CD4-positive, alpha-beta T cell treated with Interleukin-17A for 4 hours (primary cell): ENCODE results near the gene CYP8B1.

Source experiments
- DNase-seq: peaks from one replicate; pipeline ENCODE4 v3.0.0-alpha.2; 2020; ENCODE audit warnings: mixed read lengths

CYP8B1 gene

DNA sequence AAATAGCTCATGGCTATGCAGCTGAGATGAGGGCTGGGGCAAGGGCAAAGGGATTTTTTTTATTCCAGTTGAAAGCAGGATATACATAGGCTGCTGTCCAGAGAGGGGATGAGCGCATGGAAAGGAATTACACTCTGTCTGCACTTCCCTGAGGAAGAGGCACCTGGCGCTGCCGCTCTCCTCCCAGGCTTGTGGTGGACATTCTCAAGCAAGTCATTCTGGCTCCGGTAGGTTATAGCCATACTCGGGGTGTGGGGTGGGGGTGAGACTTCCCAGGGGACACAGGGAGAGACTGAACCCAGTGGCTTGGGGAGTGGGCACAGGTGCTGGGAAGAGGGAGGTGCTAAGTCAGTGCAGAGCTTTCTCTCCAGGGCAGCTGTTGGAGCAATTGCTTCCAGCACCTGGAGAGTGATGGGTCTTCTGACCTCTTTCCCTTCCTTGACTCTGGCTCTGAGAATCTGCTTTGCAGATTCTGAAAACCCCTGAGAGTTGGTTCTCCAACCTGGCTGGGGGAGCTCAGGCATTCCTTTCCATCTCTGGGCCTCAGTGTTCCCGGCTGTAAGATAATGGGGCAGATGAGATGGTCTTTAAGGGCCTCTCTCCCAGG, 24.3 kb downstream of the CYP8B1 start:
- no peak for DNase-seq

DNA sequence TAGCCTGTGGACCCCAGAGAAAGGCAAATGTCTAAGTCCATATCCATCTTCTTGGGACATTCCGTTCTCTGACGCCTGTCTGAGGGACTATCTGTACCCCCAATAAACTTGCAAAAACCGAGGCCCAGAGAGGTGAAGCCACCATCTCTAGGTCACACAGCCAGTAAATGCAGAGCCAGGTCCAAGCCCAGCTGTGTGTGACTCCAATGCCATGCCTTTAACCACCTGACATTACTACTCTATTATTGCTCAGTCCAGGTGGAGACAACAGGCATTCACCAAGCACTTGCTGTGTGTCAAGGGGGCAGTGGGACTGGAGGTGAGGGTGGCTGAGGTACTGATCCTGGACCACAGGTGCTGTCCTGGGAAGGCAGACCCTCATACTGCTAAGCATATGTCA, 25.4 kb downstream of the CYP8B1 start:
- no peak for DNase-seq

DNA sequence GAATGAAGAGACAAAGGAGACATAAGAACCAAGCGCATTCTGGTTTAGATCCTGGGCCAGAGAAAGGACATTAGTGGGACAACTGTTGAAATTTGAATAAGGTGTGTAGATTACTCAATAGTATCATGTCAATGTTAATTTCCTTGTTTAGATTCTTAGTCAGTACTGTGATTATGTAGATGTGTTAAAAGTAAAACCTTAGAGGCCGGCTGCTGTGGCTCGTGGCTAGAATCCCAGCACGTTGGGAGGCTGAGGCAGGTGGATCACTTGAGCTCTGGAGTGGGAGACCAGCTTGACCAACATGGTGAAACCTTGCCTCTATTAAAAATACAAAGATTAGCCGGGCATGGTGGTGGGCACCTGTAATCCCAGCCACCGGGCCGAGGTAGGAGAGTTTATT, 26.7 kb downstream of the CYP8B1 start:
- DNase-seq = no peak

DNA sequence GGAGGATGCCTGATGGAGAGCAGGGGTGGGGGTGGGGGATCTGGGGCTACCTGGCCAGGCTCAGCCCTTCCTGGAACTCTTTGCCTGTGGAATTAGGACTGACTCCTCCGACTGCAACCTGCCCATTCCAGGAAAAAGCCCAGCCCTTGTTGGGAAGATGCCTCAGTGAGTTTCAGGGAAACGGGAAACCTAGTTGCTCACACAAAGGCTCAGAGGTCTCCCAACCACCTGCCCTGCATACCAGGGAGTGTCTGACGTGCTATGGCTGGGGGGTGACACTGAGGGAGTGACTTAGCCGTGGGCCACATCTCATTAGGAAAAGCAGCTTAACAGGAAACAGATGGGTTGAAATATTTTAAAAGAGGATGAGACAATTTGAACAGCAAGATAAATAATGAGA, 27.9 kb downstream of the CYP8B1 start:
- DNase-seq = no peak

DNA sequence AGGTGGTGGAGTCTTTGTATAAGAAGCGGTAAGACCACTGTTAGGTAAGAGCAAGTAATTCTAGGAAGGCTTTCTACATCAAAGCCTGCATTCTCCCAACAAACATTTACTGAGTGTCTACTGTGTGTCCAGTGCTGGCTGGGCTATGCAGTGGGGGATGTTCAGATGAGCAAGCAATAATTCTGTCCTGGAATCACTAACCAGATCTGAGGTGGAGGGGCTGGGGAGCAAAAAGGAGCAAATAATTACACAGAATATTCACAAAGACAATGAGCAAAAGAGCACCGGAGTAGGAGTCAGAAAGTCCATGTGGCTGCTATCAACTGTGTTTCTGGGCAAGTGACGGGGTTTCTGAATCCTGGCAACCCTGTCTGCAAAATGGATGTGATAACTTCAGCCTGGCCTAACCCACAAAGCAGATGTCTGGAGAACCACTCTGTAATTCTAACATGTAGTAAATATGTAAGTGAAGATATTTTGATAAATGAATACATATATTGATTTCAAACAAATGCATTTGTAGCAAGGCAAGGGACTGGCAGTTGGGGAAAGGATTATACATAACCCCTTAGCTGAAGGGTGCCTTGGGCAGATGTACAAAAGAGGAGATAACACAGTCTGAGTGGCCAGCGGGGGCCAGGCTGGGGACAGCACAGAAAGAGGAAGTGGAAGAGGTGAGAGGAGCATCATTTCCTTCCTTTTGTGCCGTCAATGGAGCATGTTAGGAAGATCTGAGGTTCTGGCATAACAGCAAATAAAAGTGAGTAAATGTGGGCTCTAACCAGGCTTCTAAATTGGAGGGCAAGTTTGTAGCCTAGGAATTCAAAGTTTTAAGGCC, 28.8 kb downstream of the CYP8B1 start:
- no peak for DNase-seq

DNA sequence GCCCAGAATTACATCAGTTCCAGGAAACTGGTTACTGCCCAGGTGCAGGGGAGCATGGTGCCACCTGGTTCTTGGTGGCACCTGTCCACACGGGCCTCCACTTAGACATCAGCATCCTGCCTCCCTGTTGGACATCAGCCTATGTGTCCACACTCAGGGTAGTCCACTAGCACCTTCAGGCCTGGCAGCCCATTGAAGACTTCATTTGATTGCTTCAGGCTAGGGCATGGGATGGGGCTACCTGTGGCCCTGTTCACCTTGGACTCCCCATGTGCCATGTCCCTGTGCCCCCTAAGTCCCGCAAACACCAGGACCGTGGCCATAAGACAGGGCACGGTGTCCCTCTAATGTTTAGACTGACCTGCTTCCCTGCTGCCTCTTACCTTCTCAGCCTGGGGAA, 30.9 kb downstream of the CYP8B1 start:
- DNase-seq = no peak

DNA sequence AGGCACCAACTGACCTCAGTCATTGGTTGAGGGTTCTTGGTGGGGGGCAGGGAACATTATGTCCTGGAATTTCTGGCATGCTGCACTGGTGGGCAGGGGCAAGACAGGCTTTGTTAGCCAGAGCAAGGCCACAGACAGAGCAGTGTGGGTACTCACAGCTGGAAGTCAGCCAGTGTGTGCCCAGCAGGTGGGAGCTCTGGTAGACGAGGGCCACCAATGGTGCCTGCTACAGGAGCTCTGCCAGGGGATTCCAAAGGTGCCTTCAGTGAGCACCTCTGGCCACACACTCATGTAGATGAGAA, 31.3 kb downstream of the CYP8B1 start:
- DNase-seq = no peak

DNA sequence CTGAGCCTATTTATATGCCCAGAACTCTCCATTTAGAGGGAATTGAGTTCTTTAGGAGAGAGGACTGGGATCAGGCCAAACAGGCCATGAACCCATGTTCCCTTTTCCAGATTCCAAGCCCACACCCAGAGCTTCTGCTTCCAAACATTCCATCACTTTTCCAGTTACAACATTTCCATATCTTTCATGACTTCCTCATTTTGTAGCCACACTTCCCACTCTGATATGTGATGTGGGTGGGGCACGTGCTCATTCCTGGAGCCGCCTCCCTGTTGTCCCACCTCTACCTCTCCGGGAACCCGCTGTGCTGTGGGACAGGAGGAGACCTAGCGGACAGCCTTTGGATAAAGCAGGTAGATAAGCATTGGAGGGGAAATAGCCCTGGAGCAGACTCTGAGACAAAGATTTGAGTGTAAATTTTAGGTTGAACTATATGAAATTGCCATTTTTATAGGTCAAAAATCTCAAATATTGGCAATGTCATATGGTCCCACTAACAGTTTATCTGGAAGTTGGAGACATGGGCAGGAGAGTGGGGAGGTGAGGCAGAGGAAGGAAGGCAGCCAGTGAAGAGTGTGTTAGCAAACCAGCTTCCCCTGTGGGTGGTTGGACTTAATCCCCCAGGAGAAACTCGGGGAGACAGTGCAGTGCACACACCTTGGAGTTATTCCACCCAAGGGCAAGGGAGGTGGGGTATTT, 31.8 kb downstream of the CYP8B1 start:
- DNase-seq = no peak

DNA sequence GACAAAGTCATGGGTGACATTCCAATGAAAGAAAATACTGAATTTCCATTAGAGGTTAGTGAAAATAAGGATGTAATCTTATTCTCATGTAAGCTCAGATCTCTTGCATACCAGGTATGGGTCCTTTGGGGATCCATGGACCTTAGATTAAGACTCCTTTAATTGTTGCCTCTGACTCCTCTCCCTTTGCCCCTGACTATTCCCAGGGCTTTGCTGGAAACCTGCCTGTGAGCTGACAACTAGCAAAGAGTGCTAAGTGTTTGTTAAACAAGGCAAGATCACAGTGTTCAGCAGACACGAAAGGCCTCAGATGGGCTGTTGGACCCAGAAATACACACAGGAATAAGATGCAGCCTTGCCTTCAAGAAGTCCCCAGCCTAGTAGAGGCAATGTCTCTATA, 34.3 kb downstream of the CYP8B1 start:
- DNase-seq = no peak

DNA sequence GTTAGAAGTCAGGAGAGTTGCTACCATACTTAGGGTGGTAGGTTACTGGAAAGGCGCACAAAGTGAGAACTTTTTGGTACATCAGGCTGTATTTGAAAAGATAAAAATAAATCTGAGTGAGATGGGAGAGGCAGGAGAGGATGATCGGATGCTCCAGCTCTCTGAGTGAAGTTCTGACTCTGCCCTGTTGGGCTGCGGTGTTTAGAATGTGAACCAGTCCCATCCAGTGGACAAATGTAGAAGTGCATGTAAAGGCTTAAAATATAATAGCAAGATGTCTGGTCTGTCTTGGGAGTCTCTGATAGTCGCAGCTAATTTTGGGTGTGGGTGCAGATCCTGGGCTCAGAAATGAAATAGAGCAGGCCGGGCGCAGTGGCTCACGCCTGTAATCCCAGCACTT, 36.1 kb downstream of the CYP8B1 start:
- peak; percentile 34 for DNase-seq

DNA sequence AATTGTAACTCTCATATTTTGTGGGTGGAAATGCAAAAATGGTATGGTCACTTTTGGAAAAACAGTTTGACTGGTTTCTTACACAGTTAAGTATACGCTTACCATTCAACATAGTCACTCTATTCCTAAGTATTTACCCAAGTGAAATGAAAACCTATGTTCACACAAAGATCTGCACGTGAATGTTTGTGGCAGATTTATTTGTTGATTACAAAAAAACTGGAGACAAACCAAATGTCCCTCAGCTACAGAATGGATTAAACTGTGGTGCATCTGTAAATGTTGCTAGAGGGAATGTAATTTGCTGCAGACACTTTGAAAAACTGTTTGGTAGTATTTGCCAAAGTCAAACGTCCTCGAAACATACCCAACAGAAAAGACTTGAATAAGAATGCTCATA, 37.1 kb downstream of the CYP8B1 start:
- DNase-seq = no peak

DNA sequence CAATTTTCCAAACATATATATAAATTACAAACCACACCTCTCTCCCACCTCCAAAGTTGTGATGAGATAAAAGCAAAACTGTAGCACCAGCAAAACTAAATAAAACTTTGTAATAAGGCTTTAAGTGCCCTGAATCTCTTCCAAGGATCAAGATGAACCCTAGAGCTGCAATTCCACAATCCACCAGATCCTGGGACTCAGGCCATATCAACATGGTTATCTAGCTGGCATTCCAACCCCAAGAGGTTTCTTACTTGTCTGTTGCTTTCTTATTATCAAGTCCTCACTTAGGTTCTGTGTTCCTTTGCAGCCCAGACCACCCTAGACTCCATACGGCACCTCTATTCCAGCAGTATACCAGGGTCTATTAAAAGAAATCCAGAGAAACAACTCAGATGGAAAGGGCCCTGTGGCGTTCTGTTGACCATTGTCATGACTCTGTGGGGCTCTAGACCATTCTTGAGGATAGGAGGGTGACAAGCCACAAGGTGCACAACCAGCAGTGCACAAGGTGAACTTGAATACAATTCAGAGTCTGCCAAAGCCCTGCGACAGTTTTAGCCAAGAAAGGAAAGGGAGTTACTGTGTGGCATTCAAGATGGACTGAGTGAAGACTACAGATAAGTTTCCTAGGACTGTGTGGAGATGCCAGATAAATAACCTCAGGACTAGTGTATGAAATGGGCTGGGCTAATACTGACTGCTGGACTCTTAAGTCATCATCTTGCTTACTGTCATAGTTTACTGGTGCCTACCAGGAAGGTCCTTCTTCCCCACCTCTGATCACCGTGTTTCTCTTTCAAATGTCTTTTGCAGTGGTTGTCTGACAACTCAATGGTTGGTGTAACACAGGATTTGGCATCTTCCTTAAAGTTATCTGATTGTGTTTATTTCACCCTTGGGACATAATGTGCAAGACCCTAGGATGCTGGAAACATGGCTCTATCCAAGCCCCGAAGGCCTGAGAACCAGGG, 39.2 kb downstream of the CYP8B1 start:
- DNase-seq = no peak

DNA sequence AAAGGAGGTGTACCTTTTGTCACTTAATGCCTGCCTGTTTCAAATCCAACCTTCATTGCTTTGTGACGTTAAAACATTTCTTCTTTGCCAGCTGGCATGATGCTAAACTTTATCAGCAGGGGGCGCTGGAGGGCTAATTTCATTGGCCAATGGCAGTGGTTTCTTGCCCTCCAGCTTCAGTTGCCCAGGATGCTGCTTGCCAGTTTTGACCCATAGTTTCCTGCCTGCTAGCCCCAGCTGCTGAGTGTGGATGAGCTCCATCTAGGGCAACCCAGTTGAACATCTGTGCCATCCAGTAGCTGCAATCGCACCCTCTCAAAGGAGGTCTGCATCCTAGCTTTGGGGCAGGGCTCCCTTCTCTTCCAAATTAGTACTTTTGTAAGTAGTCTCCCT, 44.4 kb downstream of the CYP8B1 start:
- DNase-seq = peak; percentile 83

DNA sequence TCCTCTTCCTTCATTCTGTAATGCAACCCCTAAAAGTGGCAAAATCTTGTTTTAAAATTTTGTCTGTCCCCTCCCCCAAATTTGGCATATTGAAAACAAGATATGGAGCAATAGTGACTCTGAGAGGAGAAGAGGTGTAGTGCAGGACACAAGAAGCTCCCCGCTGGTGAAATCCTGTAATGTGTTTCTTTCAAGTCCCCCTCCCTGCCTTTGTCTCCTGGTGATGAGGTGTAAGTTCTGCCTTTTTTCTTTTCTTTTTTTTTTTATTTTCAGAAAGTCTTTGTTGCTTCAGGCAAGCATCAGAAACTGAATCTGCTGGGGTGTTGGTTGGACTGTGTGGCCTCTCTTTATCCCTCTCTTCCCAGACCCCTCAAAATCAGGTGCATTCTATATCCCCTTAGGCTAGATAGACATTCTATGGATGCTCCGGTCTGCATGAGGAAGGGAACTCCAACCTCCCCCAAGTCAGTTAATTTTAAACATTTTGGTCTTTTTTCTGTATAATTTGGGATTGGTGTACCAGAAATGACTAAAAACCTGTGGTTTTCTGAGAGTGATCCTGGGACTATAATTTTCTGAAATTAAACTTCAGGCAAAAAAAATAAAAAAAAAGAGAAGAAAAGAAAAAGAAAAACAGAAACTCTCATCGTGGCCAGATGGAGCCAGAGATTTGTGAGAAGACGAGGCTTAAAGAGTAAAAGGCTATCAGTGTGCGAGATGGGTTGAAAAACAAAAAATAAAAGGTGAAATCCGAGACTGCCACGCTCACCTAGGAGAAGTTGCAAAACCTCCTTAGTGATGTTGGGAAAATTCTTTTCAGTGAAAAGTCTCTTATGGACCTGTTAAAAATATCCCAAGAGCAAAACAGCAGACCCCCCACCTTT, 45.0 kb downstream of the CYP8B1 start:
- DNase-seq = no peak

DNA sequence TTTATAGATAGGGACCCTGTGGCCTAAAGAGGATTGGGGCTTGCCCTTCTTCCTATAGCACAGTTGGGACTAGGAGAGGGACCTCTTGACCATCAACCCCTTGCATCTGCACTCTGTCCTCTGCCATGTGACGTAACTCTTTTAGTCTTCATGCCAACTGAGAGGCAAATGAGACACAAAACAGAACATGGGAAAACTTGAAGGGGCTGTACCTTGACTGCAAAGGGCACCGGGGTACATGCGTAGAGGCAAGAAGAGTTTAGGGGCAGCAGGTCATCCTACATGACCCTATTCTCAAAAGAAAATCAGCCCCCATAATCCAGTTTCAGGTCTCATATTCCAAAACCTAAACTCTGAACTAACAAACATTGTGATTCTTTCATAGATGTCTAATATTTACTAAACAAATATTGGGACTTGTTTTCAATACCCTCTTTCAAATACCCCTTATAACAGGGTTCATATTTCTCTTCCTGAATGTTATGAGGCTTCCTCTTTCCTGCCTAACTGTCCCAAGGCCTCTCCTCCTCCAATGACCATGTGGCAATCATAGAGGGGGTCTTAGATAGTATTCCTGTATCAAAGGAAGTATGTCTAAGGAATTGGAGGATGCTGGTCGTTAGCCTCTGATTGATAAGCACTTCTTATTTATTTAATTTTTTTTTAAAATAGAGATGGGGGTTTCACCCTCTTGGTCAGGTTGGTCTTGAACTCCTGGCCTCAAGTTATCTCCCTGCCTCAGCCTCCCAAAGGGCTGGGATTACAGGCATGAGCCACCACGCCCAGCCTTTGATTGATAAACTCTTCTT, 45.8 kb downstream of the CYP8B1 start:
- no peak for DNase-seq

DNA sequence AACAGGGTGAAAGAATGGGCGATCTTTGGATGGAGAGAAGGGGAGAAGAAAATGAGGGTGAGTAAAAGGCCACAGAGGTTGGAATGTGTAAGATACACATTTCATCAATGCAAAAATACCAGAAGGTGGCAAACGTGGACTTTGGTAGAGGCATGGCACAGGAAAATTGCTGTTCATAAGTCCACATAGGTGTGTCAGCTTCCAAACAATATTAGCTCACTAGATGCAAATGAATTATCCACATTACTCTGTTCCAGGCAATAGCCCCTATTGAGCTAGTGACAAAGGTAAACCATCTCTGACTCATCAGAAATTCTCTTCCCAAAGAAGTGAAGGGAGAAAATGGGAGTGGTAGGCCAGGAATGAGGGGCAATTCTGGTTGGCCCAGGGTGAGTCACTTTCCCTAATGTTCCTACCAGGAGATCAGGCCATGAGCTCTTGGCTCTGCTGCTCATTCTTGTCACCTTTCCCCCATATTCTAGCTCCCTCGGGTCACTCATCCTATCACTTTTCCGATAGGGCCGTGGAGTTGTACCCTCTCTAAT, 46.5 kb downstream of the CYP8B1 start:
- DNase-seq = no peak

DNA sequence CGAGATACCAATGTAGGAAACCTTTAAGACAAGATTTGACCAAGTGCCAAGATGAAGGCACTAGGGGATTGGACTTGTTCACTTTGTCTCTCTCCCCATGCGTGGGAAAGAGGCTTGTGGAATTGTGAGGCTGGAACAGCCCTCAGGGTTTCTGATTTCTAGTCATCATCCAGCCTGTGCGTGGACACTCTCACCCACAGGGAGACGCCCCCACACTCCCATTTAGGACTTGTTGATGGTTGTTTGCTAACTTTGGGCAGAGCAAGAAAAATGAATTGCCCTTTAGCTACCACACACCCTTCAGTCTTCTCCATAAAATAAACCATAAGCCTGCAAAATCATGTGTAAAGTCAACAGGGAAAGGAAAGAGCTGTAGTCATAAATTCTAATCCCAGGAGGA, 48.0 kb downstream of the CYP8B1 start:
- no peak for DNase-seq

DNA sequence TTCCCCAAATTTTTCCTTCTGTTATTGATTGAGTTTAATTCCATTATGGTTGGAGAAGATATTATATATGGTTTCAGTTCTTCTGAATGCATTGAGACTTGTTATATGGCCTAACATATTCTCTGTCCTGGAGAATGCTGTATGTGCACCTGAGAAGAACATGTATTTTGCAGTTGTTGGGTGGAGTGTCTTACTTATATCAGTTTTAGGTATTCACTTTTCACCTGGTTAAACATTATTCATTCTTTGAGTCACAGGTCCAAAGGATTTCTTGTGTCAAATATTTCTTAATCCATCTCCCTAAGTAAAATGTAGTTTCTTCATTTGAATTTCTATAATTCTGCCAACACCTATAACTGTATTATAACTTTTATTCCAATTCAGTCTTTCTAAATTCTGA, 48.7 kb downstream of the CYP8B1 start:
- DNase-seq = no peak

DNA sequence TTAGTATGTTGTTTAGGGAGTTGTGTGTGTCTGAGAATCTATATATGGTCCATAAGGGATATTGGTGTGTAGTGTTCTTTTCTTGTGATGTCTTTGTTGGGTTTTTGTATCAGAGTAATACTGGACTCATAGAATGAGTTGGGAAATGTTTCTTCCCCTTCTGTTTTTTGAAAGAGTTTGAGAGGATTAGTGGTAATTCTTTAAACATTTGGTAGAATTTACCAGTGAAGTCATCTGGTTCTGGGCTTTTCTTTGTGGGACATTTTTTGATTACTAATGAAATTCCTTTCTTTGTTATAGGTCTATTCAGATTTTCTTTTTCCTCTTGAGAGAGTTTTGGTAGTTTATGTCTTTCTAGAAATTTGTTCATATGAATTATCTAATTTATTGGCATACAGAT, 49.5 kb downstream of the CYP8B1 start:
- DNase-seq = no peak

DNA sequence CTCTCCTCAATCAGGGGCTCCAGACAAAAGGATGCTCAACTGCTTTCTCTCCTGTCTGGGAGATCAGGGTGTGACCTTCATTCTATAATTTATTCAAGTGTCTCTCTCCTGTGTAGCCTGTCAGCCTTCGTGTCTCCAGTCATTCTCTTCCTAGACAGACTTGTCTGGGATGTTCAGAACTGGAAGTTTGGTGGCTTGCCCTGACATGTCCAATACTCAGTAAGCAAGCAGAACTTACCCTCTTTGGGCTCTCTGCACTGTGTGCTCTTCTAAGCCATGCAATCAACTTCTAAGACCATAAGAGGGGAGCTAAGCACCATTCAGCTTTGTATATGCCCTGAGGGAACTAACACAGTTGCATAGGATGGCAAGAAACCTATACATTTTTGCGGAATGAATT, 52.3 kb downstream of the CYP8B1 start:
- no peak for DNase-seq

DNA sequence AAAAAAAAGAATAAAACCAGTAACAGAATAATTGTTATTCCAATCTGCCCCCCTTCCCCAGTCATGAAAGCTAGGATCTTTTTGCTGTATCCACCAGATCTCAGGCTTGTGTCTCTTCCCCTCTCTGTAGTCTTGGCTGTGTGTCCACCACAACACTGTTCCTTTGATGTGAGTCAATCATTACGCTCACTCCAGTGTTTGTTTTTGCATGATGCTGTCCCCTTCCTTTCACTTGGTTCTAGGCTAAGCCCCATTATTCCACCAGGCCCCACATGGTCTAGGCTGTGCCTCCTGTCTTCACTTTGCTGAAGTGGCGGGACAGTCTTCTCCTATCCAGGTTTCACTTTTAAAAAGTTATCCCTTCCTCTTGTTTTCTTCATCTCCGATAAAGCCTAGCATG, 52.9 kb downstream of the CYP8B1 start:
- DNase-seq = no peak
